ENCODE measurements around the gene PLEKHA8. TPM values are rescaled to one million over a fixed set of nuclear protein-coding genes. Genes with fewer than 3 reads are reported as not detected.
A peak's percentile ranks its signal among the peaks of the same experiment; 100 is the strongest.

Gene PLEKHA8
- total RNA-seq, 1 experiment from 2014 or later = 8.4 TPM

GRCh38 chr7:30169579-30169978, 141.4 kb downstream of the PLEKHA8 start:
- no peaks in the 10 kb centered on the region for H3K79me2 ChIP-seq (ENCODE audit: low read length)
- peaks cover 72% of the 10 kb centered on the region for H3K4me1 ChIP-seq (ENCODE audit: insufficient read depth, low read length)
- intact Hi-C loops (cut with micrococcal nuclease) = loop anchor here (10.0 kb wide), 1 partner anchor 335 kb away; the partner anchor contains the start of gene GGCT
- H3K36me3 ChIP-seq (ENCODE audit: low read depth, low read length) = no peaks in the 10 kb centered on the region
- no peaks in the 10 kb centered on the region for H3K9me2 ChIP-seq (replicated peaks; ENCODE audit: low read length)
- H3F3A ChIP-seq (ENCODE audit: low read length, unreplicated experiment) = no peaks in the 10 kb centered on the region
- no peaks in the 10 kb centered on the region for H3K27me3 ChIP-seq (ENCODE audit: low read length)
- peak overlapping the region; percentile 60 for H3K4me2 ChIP-seq (ENCODE audit: low read length)
- no peak overlapping the region for H2AFZ ChIP-seq (ENCODE audit: low read length)
- H3K27ac ChIP-seq (ENCODE audit: low read length) = peak overlapping the region; percentile 79
- DNase-seq (peak; percentile 55), ATAC-seq (no peak)
- H4K20me1 ChIP-seq (ENCODE audit: low read length) = no peaks in the 10 kb centered on the region
- peak overlapping the region; percentile 22; the same call in 1 of the 2 replicates for H3K9ac ChIP-seq (ENCODE audit: low read length)
- TF ChIP-seq EZH2 (IDR thresholded peaks at IDR 0.05; ENCODE audit: low read length, unreplicated experiment) (no peak), EZH2phosphoT487 (IDR thresholded peaks at IDR 0.05; ENCODE audit: borderline replicate concordance, low read length) (no peak)
- TF ChIP-seq, protein P1, sequence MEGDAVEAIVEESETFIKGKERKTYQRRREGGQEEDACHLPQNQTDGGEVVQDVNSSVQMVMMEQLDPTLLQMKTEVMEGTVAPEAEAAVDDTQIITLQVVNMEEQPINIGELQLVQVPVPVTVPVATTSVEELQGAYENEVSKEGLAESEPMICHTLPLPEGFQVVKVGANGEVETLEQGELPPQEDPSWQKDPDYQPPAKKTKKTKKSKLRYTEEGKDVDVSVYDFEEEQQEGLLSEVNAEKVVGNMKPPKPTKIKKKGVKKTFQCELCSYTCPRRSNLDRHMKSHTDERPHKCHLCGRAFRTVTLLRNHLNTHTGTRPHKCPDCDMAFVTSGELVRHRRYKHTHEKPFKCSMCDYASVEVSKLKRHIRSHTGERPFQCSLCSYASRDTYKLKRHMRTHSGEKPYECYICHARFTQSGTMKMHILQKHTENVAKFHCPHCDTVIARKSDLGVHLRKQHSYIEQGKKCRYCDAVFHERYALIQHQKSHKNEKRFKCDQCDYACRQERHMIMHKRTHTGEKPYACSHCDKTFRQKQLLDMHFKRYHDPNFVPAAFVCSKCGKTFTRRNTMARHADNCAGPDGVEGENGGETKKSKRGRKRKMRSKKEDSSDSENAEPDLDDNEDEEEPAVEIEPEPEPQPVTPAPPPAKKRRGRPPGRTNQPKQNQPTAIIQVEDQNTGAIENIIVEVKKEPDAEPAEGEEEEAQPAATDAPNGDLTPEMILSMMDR (conservative IDR thresholded peaks at IDR 0.05; ENCODE audit: low read depth, low read length) = no peak
- no TSS peak for BruUV-seq (replicated peaks)
- no peak overlapping the region for H3K4me3 ChIP-seq (ENCODE audit: low read length)
- ChIA-PET POLR2A (ENCODE audit: unreplicated experiment) (interaction anchor here (0.6 kb wide), 1 partner anchor 607 kb away, joined by 5 read pairs; no protein-coding TSS in a partner anchor), CTCF (interaction anchor here (0.6 kb wide), 1 partner anchor 396 kb away, joined by 3 read pairs; no protein-coding TSS in a partner anchor)
- H3K9me3 ChIP-seq (ENCODE audit: low read length) = no peaks in the 10 kb centered on the region

DNA sequence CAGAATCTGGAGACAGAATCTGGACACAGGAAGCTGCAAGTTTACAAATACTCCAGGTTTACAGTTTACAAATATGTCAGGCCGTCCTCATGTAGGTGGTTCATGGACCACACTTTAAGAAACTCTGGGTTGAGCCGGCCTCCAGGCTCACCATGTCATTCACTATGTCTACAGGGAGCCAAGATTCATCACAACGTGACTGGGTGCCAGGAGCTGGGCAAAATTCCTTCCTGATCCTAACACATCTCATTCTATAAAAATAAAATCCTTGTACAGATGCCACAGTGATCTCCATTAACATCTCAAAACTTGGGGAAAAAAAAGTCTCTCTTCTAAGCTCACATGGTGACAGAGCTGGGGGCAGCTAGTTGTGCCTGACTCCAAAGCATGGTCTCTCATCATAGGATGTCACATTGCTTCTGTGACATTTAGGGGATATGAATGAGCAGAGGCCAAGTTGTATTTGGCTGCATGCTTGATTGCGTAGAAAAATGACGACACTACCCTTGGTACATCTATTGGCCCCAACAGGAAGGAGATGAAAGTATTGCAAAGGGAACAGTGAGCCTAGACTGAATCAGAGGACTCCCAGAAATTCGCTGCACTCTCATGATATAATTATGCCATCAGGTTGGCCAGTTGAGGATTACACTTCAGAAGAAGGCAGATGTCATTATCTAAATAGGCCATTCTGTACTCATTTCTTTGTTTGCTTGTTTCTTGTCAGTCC, 142.4 kb downstream of the PLEKHA8 start:
- Histone ChIP-seq H2AFZ (ENCODE audit: low read length) (no peak overlapping the region), H4K20me1 (ENCODE audit: low read length) (no peaks in the 10 kb centered on the region), H3K27me3 (ENCODE audit: low read length) (no peaks in the 10 kb centered on the region), H3K36me3 (ENCODE audit: low read depth, low read length) (no peaks in the 10 kb centered on the region), H3K27ac (ENCODE audit: low read length) (no peak overlapping the region), H3K4me2 (ENCODE audit: low read length) (no peak overlapping the region), H3K9ac (ENCODE audit: low read length) (no peak overlapping the region), H3K9me2 (replicated peaks; ENCODE audit: low read length) (no peaks in the 10 kb centered on the region), H3K4me1 (ENCODE audit: insufficient read depth, low read length) (peaks cover 62% of the 10 kb centered on the region), H3F3A (ENCODE audit: low read length, unreplicated experiment) (no peaks in the 10 kb centered on the region), H3K9me3 (ENCODE audit: low read length) (no peaks in the 10 kb centered on the region), H3K79me2 (ENCODE audit: low read length) (no peaks in the 10 kb centered on the region), H3K4me3 (ENCODE audit: low read length) (no peak overlapping the region)
- ChIA-PET POLR2A (ENCODE audit: unreplicated experiment) (no interaction called here), CTCF (interaction anchor here (0.5 kb wide), 1 partner anchor 394 kb away, joined by 6 read pairs; no protein-coding TSS in a partner anchor)
- ATAC-seq (no peak), DNase-seq (no peak)
- intact Hi-C loops (cut with micrococcal nuclease) = loop anchor here (5.0 kb wide), 1 partner anchor 143 kb away; the partner anchor contains the start of genes FKBP14 and PLEKHA8
- TF ChIP-seq EZH2 (IDR thresholded peaks at IDR 0.05; ENCODE audit: low read length, unreplicated experiment) (no peak), EZH2phosphoT487 (IDR thresholded peaks at IDR 0.05; ENCODE audit: borderline replicate concordance, low read length) (no peak)
- TF ChIP-seq, protein P1 (conservative IDR thresholded peaks at IDR 0.05; ENCODE audit: low read depth, low read length) = no peak
- BruUV-seq (replicated peaks) = no TSS peak

Measured in PC-3 (cell line).